Measurements from ENCODE around the gene NUP107. TPM values are rescaled to one million over a fixed set of nuclear protein-coding genes. Genes with fewer than 3 reads are reported as not detected.

The NUP107 gene
- 54.9 to 80.9 TPM (median 63.4 TPM) in 5 replicates for total RNA-seq (2022; extraction: Qiagen RNA extraction)

GRCh38 chr12:68686595-68687521 lies at the start of gene NUP107:
Gene NUP107, plus strand, starts transcription at chr12:68686978. Its CDS starts 88 bp downstream, at chr12:68687066.

GRCh38 chr12:68745904-68746571 lies 59.3 kb downstream of the NUP107 start, which contains the start of gene SLC35E3:
Gene SLC35E3, plus strand, starts transcription at chr12:68746176. Its CDS starts 202 bp downstream, at chr12:68746378.

Other genes with a start within 250 kb of the NUP107 start
- 173 to 243 TPM (median 178 TPM) in 5 replicates for gene RAP1B, start 76.1 kb upstream of the NUP107 start, total RNA-seq (2022; extraction: Qiagen RNA extraction)
- gene SLC35E3, start 59.2 kb downstream of the NUP107 start, total RNA-seq (2022; extraction: Qiagen RNA extraction) = 8.4 to 18.8 TPM (median 15.7 TPM) in 5 replicates
- gene MDM2, start 121.2 kb downstream of the NUP107 start, total RNA-seq (2022; extraction: Qiagen RNA extraction) = 53.3 to 61.4 TPM (median 55.4 TPM) in 5 replicates
- 5.5 to 7.4 TPM (median 5.7 TPM) in 5 replicates for gene CPM, start 246.2 kb downstream of the NUP107 start, total RNA-seq (2022; extraction: Qiagen RNA extraction)